ENCODE results near the gene DAZAP2.

- TF ChIP-seq CTCF (IDR thresholded peaks at IDR 0.05) (no peak), POLR2A (IDR thresholded peaks at IDR 0.05) (no peak)
Measured at GRCh38 chr12:51197736-51198567, 40.7 kb upstream of the DAZAP2 start.
